ENCODE results near the gene ADAMTS15. TPM values are rescaled to one million over a fixed set of nuclear protein-coding genes. Genes with fewer than 3 reads are reported as not detected.
A peak's percentile ranks its signal among the peaks of the same experiment; 100 is the strongest.

Gene ADAMTS15
- total RNA-seq, 4 donors from 2014 or later = 18.4 to 34.1 (median 24.9) TPM

- Histone ChIP-seq H3K27ac (no peak overlapping the region), H3K9me3 (no peaks in the 10 kb centered on the region), H3K27me3 (no peaks in the 10 kb centered on the region), H3K4me1 (peaks cover 0 to 27% (median 23%) of the 10 kb centered on the region in 4 donors), H3K4me3 (no peak overlapping the region), H3K36me3 (peaks cover 0 to 47% (median 4%) of the 10 kb centered on the region in 3 donors)
- no peak for DNase-seq (ENCODE audit: low spot score in 2 of 2)
- WGBS, 2 donors = 87 to 97% methylated on average over 12 of the region's 21 CpGs
- TF ChIP-seq CTCF (IDR thresholded peaks at IDR 0.05) = no peak
- TF ChIP-seq EP300 (IDR thresholded peaks at IDR 0.05) = no peak
- TF ChIP-seq POLR2A (IDR thresholded peaks at IDR 0.05) = no peak
Measured at GRCh38 chr11:130473795-130474377, 25.4 kb downstream of the ADAMTS15 start.

GRCh38 chr11:130474637-130475400 is 26.4 kb downstream of the ADAMTS15 start:
- peaks cover 0 to 34% (median 29%) of the 10 kb centered on the region in 4 donors for H3K4me1 ChIP-seq
- no peaks in the 10 kb centered on the region for H3K27me3 ChIP-seq
- DNase-seq (ENCODE audit: low spot score in 2 of 2) = no peak
- no peaks in the 10 kb centered on the region for H3K9me3 ChIP-seq
- TF ChIP-seq POLR2A (IDR thresholded peaks at IDR 0.05) = no peak
- TF ChIP-seq EP300 (IDR thresholded peaks at IDR 0.05) = no peak
- no peak for TF ChIP-seq CTCF (IDR thresholded peaks at IDR 0.05)
- peak overlapping the region in 2 of 4 donors; percentile 4 to 84 for H3K27ac ChIP-seq
- H3K4me3 ChIP-seq = no peak overlapping the region
- 89 to 92% methylated on average over 12 of the region's 12 CpGs for WGBS, 2 donors
- H3K36me3 ChIP-seq = peaks cover 0 to 42% (median 4%) of the 10 kb centered on the region in 3 donors

DNA sequence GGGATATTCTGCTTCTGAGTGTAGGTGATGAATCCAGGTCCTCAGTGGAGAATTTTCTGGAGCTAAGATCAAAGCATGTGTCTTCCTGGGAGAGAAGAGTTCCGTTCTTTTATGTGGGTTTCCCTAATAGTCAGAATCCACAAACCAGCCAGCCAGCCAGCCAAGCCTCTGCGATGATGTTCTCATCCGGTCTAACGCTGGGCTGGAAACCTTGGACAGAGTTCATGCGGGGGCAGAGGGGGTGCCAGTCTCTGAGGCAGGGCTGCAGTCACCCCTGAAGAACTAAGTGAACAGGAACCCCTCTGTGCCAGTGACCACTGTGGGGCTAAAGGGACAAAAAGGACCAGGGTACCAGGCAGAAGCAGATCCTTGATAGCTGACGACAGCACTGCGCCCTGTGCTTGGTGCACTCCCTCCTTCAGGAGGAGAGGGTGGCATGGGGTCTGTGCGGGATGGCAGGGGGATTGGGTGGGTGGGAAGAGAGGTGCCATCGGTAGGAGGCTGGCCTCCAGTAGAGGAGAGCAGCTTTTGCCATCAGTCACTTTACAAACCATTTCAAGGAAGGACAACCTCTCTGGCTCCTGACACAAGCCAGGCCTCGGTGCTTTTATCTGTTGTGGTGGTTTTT is 27.1 kb downstream of the ADAMTS15 start:
- peaks cover 0 to 38% (median 29%) of the 10 kb centered on the region in 4 donors for H3K4me1 ChIP-seq
- peaks cover 0 to 41% (median 4%) of the 10 kb centered on the region in 3 donors for H3K36me3 ChIP-seq
- DNase-seq (ENCODE audit: low spot score in 2 of 2) = peak in 1 of 2 donors; percentile 5
- peak overlapping the region in 2 of 4 donors; percentile 4 to 84 for H3K27ac ChIP-seq
- H3K27me3 ChIP-seq = no peaks in the 10 kb centered on the region
- H3K4me3 ChIP-seq = no peak overlapping the region
- TF ChIP-seq CTCF (IDR thresholded peaks at IDR 0.05) (no peak), POLR2A (IDR thresholded peaks at IDR 0.05) (no peak), EP300 (IDR thresholded peaks at IDR 0.05) (no peak)
- no peaks in the 10 kb centered on the region for H3K9me3 ChIP-seq
- whole genome bisulfite sequencing, 2 donors = 87 to 92% methylated on average over 10 of the region's 10 CpGs

DNA sequence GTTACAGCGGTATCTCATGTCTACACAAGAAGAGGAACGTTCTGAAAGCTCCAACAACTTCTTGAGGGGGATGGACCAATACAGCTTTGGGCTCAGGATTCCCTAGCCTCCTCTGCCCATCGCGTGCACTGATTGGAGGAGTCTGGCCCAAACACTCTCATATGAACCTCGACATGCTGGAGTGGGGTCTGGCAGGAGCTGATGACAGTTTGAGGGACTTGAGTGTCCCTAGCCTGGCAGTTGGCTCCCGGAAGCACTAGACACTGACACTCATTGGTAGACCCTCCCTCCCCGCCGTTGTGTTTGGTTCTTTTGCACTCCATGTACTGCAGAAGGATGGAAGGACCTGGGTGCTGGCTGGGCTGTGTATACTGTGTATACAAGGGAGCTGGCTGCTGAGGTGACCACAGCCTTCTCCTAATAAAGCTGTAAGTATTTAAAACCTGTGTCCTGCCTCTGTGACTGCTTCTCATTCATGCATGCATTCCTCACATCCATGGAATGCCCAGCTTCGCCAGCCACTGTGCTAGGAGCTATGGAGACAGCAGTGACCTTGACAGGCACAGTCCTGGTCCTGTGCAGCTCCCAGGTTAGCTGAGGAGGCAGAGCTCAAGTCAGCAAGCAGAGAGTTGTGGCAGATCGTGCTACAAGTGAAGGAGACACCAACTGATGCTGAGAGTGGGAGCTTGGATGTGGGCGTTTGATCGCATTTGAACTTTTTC is 27.9 kb downstream of the ADAMTS15 start:
- TF ChIP-seq EP300 (IDR thresholded peaks at IDR 0.05) (no peak), CTCF (IDR thresholded peaks at IDR 0.05) (no peak), POLR2A (IDR thresholded peaks at IDR 0.05) (no peak)
- no peaks in the 10 kb centered on the region for H3K27me3 ChIP-seq
- peak overlapping the region in 3 of 4 donors; percentile 67 to 85 (median 84) for H3K27ac ChIP-seq
- peaks cover 0 to 40% (median 29%) of the 10 kb centered on the region in 4 donors for H3K4me1 ChIP-seq
- H3K9me3 ChIP-seq = no peaks in the 10 kb centered on the region
- peaks cover 0 to 33% (median 0%) of the 10 kb centered on the region in 3 donors for H3K36me3 ChIP-seq
- 76 to 78% methylated on average over 12 of the region's 12 CpGs for WGBS, 2 donors
- DNase-seq (ENCODE audit: low spot score in 2 of 2) = peak in 1 of 2 donors; percentile 4
- H3K4me3 ChIP-seq = no peak overlapping the region

Measured in tibial nerve (tissue), 4 donors.